ENCODE data around the gene CCDC92B. TPM values are rescaled to one million over a fixed set of nuclear protein-coding genes. Genes with fewer than 3 reads are reported as not detected.
"Not testable (repeated sequence)": the region's sequence is repeated elsewhere in the genome, so short reads cannot be mapped to it uniquely, and the experiment has no call there.

Gene CCDC92B
- total RNA-seq, 1 donor from 2014 or later = 0.16 TPM

DNA sequence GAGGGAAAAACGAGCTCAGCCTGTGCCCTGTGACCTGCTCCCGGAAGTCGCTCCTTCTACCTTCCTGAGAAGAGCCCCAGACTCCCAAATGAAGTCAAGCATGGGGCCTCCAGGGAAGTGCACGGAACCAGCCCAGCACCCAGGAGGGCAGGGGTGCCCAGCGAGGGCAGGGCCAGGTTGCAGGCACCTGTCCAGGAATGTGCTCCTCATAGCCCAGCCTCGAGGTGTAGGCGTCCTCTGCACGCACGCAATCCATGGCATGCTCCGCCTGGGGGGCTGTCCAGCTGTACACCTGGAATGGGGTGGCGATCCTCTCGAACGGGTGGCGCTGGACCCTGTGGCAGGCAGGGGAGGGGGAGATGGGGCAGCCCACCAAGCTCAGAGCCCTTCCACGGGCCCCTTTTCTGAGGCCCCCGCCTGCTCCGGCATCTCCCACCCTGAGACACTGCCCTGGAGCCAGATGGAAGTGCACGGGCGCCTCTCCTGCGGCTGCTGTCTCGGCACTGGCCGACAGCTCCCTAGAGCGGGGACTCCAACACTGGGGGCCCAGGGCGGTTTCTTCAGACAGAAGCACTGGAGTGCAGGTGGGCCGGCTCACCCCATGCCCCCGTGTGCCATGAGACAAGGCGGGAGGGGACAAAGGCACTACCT, 48.8 kb downstream of the CCDC92B start:
- peaks cover 87% of the 10 kb centered on the region for H3K36me3 ChIP-seq
- peaks cover 17% of the 10 kb centered on the region for H3K4me1 ChIP-seq
- intact Hi-C loops (cut with micrococcal nuclease) = no loop called here
- peak; percentile 10 for DNase-seq
- no peaks in the 10 kb centered on the region for H3K27me3 ChIP-seq (ENCODE audit: low read depth)
- no peaks in the 10 kb centered on the region for H3K9me3 ChIP-seq (replicated peaks)
- no peak overlapping the region for H3K27ac ChIP-seq (replicated peaks)
- TF ChIP-seq, protein P1, sequence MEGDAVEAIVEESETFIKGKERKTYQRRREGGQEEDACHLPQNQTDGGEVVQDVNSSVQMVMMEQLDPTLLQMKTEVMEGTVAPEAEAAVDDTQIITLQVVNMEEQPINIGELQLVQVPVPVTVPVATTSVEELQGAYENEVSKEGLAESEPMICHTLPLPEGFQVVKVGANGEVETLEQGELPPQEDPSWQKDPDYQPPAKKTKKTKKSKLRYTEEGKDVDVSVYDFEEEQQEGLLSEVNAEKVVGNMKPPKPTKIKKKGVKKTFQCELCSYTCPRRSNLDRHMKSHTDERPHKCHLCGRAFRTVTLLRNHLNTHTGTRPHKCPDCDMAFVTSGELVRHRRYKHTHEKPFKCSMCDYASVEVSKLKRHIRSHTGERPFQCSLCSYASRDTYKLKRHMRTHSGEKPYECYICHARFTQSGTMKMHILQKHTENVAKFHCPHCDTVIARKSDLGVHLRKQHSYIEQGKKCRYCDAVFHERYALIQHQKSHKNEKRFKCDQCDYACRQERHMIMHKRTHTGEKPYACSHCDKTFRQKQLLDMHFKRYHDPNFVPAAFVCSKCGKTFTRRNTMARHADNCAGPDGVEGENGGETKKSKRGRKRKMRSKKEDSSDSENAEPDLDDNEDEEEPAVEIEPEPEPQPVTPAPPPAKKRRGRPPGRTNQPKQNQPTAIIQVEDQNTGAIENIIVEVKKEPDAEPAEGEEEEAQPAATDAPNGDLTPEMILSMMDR (IDR thresholded peaks at IDR 0.05; ENCODE audit: borderline replicate concordance) = no peak
- no peak overlapping the region for H3K4me3 ChIP-seq

DNA sequence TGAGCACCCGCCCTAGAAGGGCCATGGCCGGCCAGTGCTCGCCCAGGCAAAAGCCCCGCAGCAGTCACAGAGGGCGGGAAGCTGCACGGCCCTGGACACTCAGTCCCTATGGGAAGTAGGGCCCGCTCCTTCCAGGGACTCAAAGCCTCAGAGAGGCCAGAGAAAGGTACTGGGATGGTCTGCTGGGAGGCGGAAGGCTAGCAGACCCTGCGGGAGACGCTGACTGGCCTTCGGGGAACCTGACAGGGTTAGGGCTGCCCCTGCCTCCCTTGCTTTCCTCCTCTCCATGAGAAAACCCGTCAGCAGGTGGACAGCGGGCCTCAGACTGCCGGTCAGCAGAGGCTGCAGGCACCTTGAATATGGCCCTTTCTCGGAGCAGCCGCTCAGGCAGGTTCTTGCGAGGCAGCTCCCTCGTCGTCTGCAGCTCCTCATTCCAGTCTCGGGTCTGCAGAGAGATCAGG, 49.4 kb downstream of the CCDC92B start:
- Histone ChIP-seq H3K4me1 (peaks cover 11% of the 10 kb centered on the region), H3K36me3 (peaks cover 93% of the 10 kb centered on the region), H3K4me3 (no peak overlapping the region), H3K9me3 (replicated peaks) (no peaks in the 10 kb centered on the region), H3K27me3 (ENCODE audit: low read depth) (no peaks in the 10 kb centered on the region), H3K27ac (replicated peaks) (no peak overlapping the region)
- TF ChIP-seq, protein P1 (IDR thresholded peaks at IDR 0.05; ENCODE audit: borderline replicate concordance) = no peak
- intact Hi-C loops (cut with micrococcal nuclease) = no loop called here
- DNase-seq = no peak

DNA sequence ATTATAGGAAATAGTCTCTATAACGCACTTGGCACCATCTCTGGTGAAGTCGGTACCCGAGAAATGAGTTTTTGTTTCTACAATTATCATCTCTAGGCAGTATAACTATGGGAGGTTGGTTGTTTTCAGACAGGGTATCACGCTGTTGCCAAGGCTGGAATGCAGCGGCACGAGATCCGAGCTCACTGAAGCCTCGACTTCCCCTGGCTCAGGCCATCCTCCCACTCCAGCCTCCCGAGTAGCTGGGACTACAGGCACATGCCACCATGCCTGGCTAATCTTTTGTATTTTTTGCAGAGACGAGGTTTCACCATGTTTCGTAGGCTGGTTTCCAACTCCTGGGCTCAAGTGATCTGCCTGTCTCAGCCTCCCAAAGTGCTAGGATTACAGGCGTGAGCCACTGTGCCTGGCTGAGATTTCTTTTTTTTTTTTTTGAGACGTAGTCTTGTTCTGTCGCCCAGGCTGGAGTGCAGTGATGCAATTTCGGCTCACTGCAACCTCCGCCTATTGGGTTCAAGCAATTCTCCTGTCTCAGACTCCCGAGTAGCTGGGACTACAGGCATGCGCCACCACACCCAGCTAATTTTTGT, 50.1 kb downstream of the CCDC92B start:
- H3K4me3 ChIP-seq; intact Hi-C loops (cut with micrococcal nuclease); H3K27me3 ChIP-seq (ENCODE audit: low read depth); DNase-seq; H3K4me1 ChIP-seq; H3K9me3 ChIP-seq (replicated peaks); H3K27ac ChIP-seq (replicated peaks): not testable (repeated sequence)
- H3K36me3 ChIP-seq = peaks cover 100% of the 10 kb centered on the region

DNA sequence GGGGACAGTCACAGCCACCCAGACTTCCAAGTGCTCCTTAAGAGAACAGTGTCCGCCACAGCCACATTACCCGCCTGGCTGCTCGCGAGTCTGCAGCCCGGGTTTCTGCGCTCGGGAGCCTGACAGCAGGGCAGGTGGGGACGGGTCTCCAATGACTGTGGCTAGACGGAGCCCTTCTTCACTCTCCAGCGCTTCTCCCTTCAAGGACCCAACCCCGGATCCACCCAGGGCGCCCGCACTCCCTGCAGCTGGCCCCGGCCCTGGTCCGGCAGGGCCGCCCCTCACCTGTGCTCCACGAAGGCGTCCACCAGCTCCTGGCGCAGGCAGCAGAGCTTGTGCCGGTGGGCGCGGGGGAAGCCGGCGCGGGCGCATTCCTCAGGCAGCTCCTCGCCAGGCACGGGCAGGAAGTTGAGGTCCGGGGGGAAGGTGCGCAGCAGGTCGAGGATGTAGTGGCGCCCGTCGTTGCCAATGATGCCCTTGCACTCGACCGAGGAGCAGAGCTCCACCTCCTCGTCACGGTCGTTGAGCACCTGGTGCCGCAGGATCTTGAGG, 51.8 kb downstream of the CCDC92B start:
- Histone ChIP-seq H3K4me1 (no peaks in the 10 kb centered on the region), H3K27ac (replicated peaks) (no peak overlapping the region), H3K9me3 (replicated peaks) (no peaks in the 10 kb centered on the region), H3K4me3 (no peak overlapping the region), H3K27me3 (ENCODE audit: low read depth) (no peaks in the 10 kb centered on the region), H3K36me3 (peaks cover 100% of the 10 kb centered on the region)
- TF ChIP-seq, protein P1 (IDR thresholded peaks at IDR 0.05; ENCODE audit: borderline replicate concordance) = no peak
- intact Hi-C loops (cut with micrococcal nuclease) = no loop called here
- no peak for DNase-seq

DNA sequence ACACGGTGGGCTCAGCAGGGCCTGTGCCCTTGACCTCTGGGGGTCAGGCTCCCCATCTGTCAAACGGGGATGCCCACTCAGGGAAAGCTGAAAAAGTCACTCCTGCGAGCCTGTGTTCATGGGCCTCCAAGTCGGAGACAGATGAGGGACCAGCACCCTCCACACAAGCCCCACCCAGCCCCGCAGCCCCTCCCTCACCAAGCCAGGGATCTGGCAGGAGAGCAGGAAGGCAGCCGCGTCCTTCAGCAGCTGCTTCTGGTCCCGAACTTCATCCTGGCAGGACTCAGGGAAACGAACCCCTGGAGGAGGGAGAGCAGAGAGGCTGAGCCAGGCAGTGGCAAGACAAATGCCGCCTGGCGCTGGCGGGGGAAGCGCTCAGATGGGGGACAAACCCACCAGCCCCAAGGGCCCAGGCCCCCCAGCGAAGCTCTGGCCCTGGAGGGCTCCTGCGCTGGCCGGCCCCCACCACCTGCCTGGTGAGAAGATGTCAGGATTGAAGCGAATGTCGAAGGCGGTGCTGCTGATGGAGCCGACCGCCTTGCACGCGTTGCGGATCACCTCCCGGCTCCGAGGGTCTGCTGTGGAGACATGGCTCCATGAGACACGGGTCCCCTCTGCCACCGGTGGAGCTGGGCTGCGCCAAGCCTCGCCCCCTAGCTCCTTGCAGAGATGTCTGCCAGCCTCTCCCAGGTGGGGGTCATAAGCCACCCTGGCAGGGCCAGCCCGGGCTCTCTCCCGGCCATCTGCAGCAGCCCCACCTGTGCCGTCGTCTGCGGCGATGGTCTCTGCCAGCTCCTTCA, 53.3 kb downstream of the CCDC92B start:
- Histone ChIP-seq H3K27me3 (ENCODE audit: low read depth) (no peaks in the 10 kb centered on the region), H3K9me3 (replicated peaks) (no peaks in the 10 kb centered on the region), H3K27ac (replicated peaks) (no peak overlapping the region), H3K36me3 (peaks cover 98% of the 10 kb centered on the region), H3K4me1 (no peaks in the 10 kb centered on the region), H3K4me3 (no peak overlapping the region)
- DNase-seq = no peak
- TF ChIP-seq, protein P1 (IDR thresholded peaks at IDR 0.05; ENCODE audit: borderline replicate concordance) = no peak
- intact Hi-C loops (cut with micrococcal nuclease) = no loop called here
